ENCODE measurements around the gene ACP1.

ACP1 gene

GRCh38 chr2:246489-247144 is 18.1 kb upstream of the ACP1 start:
- Mint-ChIP-seq H3K27me3 (no peaks in the 10 kb centered on the region), H3K27ac (no peak overlapping the region), H3K4me1 (ENCODE audit: low read depth) (no peaks in the 10 kb centered on the region), H3K36me3 (ENCODE audit: low read depth) (peaks cover 49% of the 10 kb centered on the region), H3K4me3 (no peak overlapping the region), H3K9me3 (peaks cover 4% of the 10 kb centered on the region)

GRCh38 chr2:248724-249123 is 16.0 kb upstream of the ACP1 start:
- no peak overlapping the region for H3K4me3 Mint-ChIP-seq
- no peaks in the 10 kb centered on the region for H3K9me3 Mint-ChIP-seq
- no peaks in the 10 kb centered on the region for H3K27me3 Mint-ChIP-seq
- no peak overlapping the region for H3K27ac Mint-ChIP-seq
- H3K36me3 Mint-ChIP-seq (ENCODE audit: low read depth), result peaks cover 34% of the 10 kb centered on the region
- H3K4me1 Mint-ChIP-seq (ENCODE audit: low read depth), result no peaks in the 10 kb centered on the region

GRCh38 chr2:249538-250042 is 15.2 kb upstream of the ACP1 start:
- Mint-ChIP-seq H3K9me3 (no peaks in the 10 kb centered on the region), H3K27ac (no peak overlapping the region), H3K4me3 (no peak overlapping the region), H3K4me1 (ENCODE audit: low read depth) (no peaks in the 10 kb centered on the region), H3K27me3 (no peaks in the 10 kb centered on the region), H3K36me3 (ENCODE audit: low read depth) (peaks cover 26% of the 10 kb centered on the region)

- H3K9me3 Mint-ChIP-seq, result no peaks in the 10 kb centered on the region
- peaks cover 17% of the 10 kb centered on the region for H3K36me3 Mint-ChIP-seq (ENCODE audit: low read depth)
- H3K27me3 Mint-ChIP-seq, result no peaks in the 10 kb centered on the region
- H3K4me1 Mint-ChIP-seq (ENCODE audit: low read depth), result no peaks in the 10 kb centered on the region
- H3K27ac Mint-ChIP-seq, result no peak overlapping the region
- no peak overlapping the region for H3K4me3 Mint-ChIP-seq
Measured at GRCh38 chr2:252001-252602, 12.6 kb upstream of the ACP1 start.

GRCh38 chr2:253202-253638 is 11.5 kb upstream of the ACP1 start:
- Mint-ChIP-seq H3K27me3 (no peaks in the 10 kb centered on the region), H3K27ac (no peak overlapping the region), H3K36me3 (ENCODE audit: low read depth) (peaks cover 20% of the 10 kb centered on the region), H3K9me3 (peaks cover 8% of the 10 kb centered on the region), H3K4me3 (no peak overlapping the region), H3K4me1 (ENCODE audit: low read depth) (no peaks in the 10 kb centered on the region)

GRCh38 chr2:254241-254640 is 10.5 kb upstream of the ACP1 start:
- no peaks in the 10 kb centered on the region for H3K4me1 Mint-ChIP-seq (ENCODE audit: low read depth)
- H3K27me3 Mint-ChIP-seq, result no peaks in the 10 kb centered on the region
- peaks cover 18% of the 10 kb centered on the region for H3K9me3 Mint-ChIP-seq
- no peak overlapping the region for H3K27ac Mint-ChIP-seq
- H3K4me3 Mint-ChIP-seq, result no peak overlapping the region
- peaks cover 26% of the 10 kb centered on the region for H3K36me3 Mint-ChIP-seq (ENCODE audit: low read depth)

GRCh38 chr2:255195-255594 is 9.6 kb upstream of the ACP1 start:
- peaks cover 21% of the 10 kb centered on the region for H3K9me3 Mint-ChIP-seq
- no peaks in the 10 kb centered on the region for H3K4me1 Mint-ChIP-seq (ENCODE audit: low read depth)
- no peak overlapping the region for H3K27ac Mint-ChIP-seq
- H3K4me3 Mint-ChIP-seq, result no peak overlapping the region
- H3K27me3 Mint-ChIP-seq, result no peaks in the 10 kb centered on the region
- H3K36me3 Mint-ChIP-seq (ENCODE audit: low read depth), result peaks cover 28% of the 10 kb centered on the region

GRCh38 chr2:256094-256493 is 8.7 kb upstream of the ACP1 start:
- peaks cover 21% of the 10 kb centered on the region for H3K9me3 Mint-ChIP-seq
- H3K36me3 Mint-ChIP-seq (ENCODE audit: low read depth), result peaks cover 37% of the 10 kb centered on the region
- no peaks in the 10 kb centered on the region for H3K27me3 Mint-ChIP-seq
- no peaks in the 10 kb centered on the region for H3K4me1 Mint-ChIP-seq (ENCODE audit: low read depth)
- no peak overlapping the region for H3K27ac Mint-ChIP-seq
- H3K4me3 Mint-ChIP-seq, result no peak overlapping the region

- H3K4me3 Mint-ChIP-seq, result no peak overlapping the region
- peaks cover 21% of the 10 kb centered on the region for H3K9me3 Mint-ChIP-seq
- H3K27ac Mint-ChIP-seq, result no peak overlapping the region
- H3K4me1 Mint-ChIP-seq (ENCODE audit: low read depth), result peaks cover 5% of the 10 kb centered on the region
- no peaks in the 10 kb centered on the region for H3K27me3 Mint-ChIP-seq
- H3K36me3 Mint-ChIP-seq (ENCODE audit: low read depth), result peaks cover 43% of the 10 kb centered on the region
Measured at GRCh38 chr2:257429-257828, 7.3 kb upstream of the ACP1 start.

GRCh38 chr2:257842-258241 is 6.9 kb upstream of the ACP1 start:
- H3K4me3 Mint-ChIP-seq, result no peak overlapping the region
- H3K27me3 Mint-ChIP-seq, result no peaks in the 10 kb centered on the region
- peaks cover 21% of the 10 kb centered on the region for H3K9me3 Mint-ChIP-seq
- no peak overlapping the region for H3K27ac Mint-ChIP-seq
- H3K36me3 Mint-ChIP-seq (ENCODE audit: low read depth), result peaks cover 47% of the 10 kb centered on the region
- H3K4me1 Mint-ChIP-seq (ENCODE audit: low read depth), result peaks cover 7% of the 10 kb centered on the region

GRCh38 chr2:258933-259332 is 5.8 kb upstream of the ACP1 start:
- peaks cover 49% of the 10 kb centered on the region for H3K36me3 Mint-ChIP-seq (ENCODE audit: low read depth)
- H3K9me3 Mint-ChIP-seq, result peaks cover 21% of the 10 kb centered on the region
- no peaks in the 10 kb centered on the region for H3K27me3 Mint-ChIP-seq
- no peak overlapping the region for H3K4me3 Mint-ChIP-seq
- no peak overlapping the region for H3K27ac Mint-ChIP-seq
- H3K4me1 Mint-ChIP-seq (ENCODE audit: low read depth), result peaks cover 13% of the 10 kb centered on the region

- peaks cover 13% of the 10 kb centered on the region for H3K4me1 Mint-ChIP-seq (ENCODE audit: low read depth)
- H3K27ac Mint-ChIP-seq, result no peak overlapping the region
Measured at GRCh38 chr2:259789-260331, 4.9 kb upstream of the ACP1 start.

GRCh38 chr2:260507-261161 is 4.1 kb upstream of the ACP1 start:
- Mint-ChIP-seq H3K4me3 (no peak overlapping the region), H3K27ac (no peak overlapping the region), H3K36me3 (ENCODE audit: low read depth) (peaks cover 49% of the 10 kb centered on the region), H3K27me3 (no peaks in the 10 kb centered on the region), H3K9me3 (peaks cover 21% of the 10 kb centered on the region), H3K4me1 (ENCODE audit: low read depth) (peaks cover 16% of the 10 kb centered on the region)

More at GRCh38 chr2:259789-260331, 4.9 kb upstream of the ACP1 start:
- Mint-ChIP-seq H3K36me3 (ENCODE audit: low read depth) (peaks cover 49% of the 10 kb centered on the region), H3K4me3 (no peak overlapping the region), H3K27me3 (no peaks in the 10 kb centered on the region), H3K9me3 (peaks cover 21% of the 10 kb centered on the region)

- Mint-ChIP-seq H3K9me3 (peaks cover 21% of the 10 kb centered on the region), H3K27me3 (no peaks in the 10 kb centered on the region), H3K27ac (no peak overlapping the region), H3K4me3 (no peak overlapping the region), H3K36me3 (ENCODE audit: low read depth) (peaks cover 53% of the 10 kb centered on the region), H3K4me1 (ENCODE audit: low read depth) (peaks cover 30% of the 10 kb centered on the region)
Measured at GRCh38 chr2:262117-262516, 2.6 kb upstream of the ACP1 start.
